Thyroid gland (tissue), 4 donors: ENCODE results near the gene RNF44.

Experiments
- CTCF ChIP-seq, 6 experiments: fragments of 200-600 bp in 3 of 6; fragments of 450-650 bp in 3 of 6; sonication (generic) in 3 of 6; IDR thresholded peaks; one replicate each; pipeline ENCODE4 v1.5.1; 2016 to 2019; ENCODE audit warnings: antibody characterized with exemption in 6 of 6, mild to moderate bottlenecking in 2 of 6, inconsistent platforms in 1 of 6, moderate library complexity in 1 of 6
- POLR2A ChIP-seq, 2 donors: fragments of 450-650 bp; IDR thresholded peaks; one replicate each; pipeline ENCODE4 v1.6.1; 2017; ENCODE audit warnings: antibody characterized with exemption in 2 of 2, mild to moderate bottlenecking in 2 of 2, moderate library complexity in 1 of 2

GRCh38 chr5:176579323-176579722 is 42.1 kb upstream of the RNF44 start:
- TF ChIP-seq CTCF (IDR thresholded peaks at IDR 0.05) (no peak), POLR2A (IDR thresholded peaks at IDR 0.05) (no peak)
